Measurements from ENCODE around the gene DNAJC30.
A peak's percentile ranks its signal among the peaks of the same experiment; 100 is the strongest.
"Not testable (repeated sequence)": the region's sequence is repeated elsewhere in the genome, so short reads cannot be mapped to it uniquely, and the experiment has no call there.

The DNAJC30 gene

GRCh38 chr7:73683056-73683787 is at the start of gene DNAJC30, which contains the start of gene BUD23:
Gene DNAJC30 (minus strand): TSS chr7:73683453. CDS start chr7:73683423, 30 bp downstream.
Gene BUD23 (plus strand): TSS chr7:73683597. CDS start chr7:73683626, 29 bp downstream.
- DNase-seq (ENCODE audit: low read depth in 4 of 4, low spot score in 1 of 4) = peak; percentile 95 to 99 (median 98)

- no peak for DNase-seq (ENCODE audit: low read depth in 4 of 4, low spot score in 1 of 4)
Measured at GRCh38 chr7:73732397-73732796, 49.1 kb upstream of the DNAJC30 start.

- DNase-seq (ENCODE audit: low read depth in 4 of 4, low spot score in 1 of 4) = no peak
Measured at GRCh38 chr7:73730485-73730884, 47.2 kb upstream of the DNAJC30 start.

- no peak for DNase-seq (ENCODE audit: low read depth in 4 of 4, low spot score in 1 of 4)
Measured at GRCh38 chr7:73728551-73728950, 45.3 kb upstream of the DNAJC30 start.

- DNase-seq (ENCODE audit: low read depth in 4 of 4, low spot score in 1 of 4) = no peak
Measured at GRCh38 chr7:73727952-73728351, 44.7 kb upstream of the DNAJC30 start.

GRCh38 chr7:73726083-73726466 is 42.8 kb upstream of the DNAJC30 start:
- DNase-seq (ENCODE audit: low read depth in 4 of 4, low spot score in 1 of 4) = no peak

GRCh38 chr7:73723813-73724212 is 40.6 kb upstream of the DNAJC30 start:
- DNase-seq (ENCODE audit: low read depth in 4 of 4, low spot score in 1 of 4) = no peak

GRCh38 chr7:73722785-73723184 is 39.5 kb upstream of the DNAJC30 start:
- no peak for DNase-seq (ENCODE audit: low read depth in 4 of 4, low spot score in 1 of 4)

GRCh38 chr7:73722182-73722581 is 38.9 kb upstream of the DNAJC30 start:
- DNase-seq (ENCODE audit: low read depth in 4 of 4, low spot score in 1 of 4) = not testable (repeated sequence)

- no peak for DNase-seq (ENCODE audit: low read depth in 4 of 4, low spot score in 1 of 4)
Measured at GRCh38 chr7:73721377-73721817, 38.1 kb upstream of the DNAJC30 start.

GRCh38 chr7:73720443-73720842 is 37.2 kb upstream of the DNAJC30 start:
- DNase-seq (ENCODE audit: low read depth in 4 of 4, low spot score in 1 of 4) = not testable (repeated sequence)

- DNase-seq (ENCODE audit: low read depth in 4 of 4, low spot score in 1 of 4) = no peak
Measured at GRCh38 chr7:73719806-73720169, 36.5 kb upstream of the DNAJC30 start.

- DNase-seq (ENCODE audit: low read depth in 4 of 4, low spot score in 1 of 4) = peak in 3 of 4 experiments; percentile 52 to 57 (median 54)
Measured at GRCh38 chr7:73718905-73719805, 35.9 kb upstream of the DNAJC30 start, which contains the start of gene STX1A. Gene STX1A (minus strand): TSS chr7:73719669. CDS start chr7:73719631, 38 bp downstream.

- no peak for DNase-seq (ENCODE audit: low read depth in 4 of 4, low spot score in 1 of 4)
Measured at GRCh38 chr7:73718438-73718881, 35.2 kb upstream of the DNAJC30 start.

- DNase-seq (ENCODE audit: low read depth in 4 of 4, low spot score in 1 of 4) = peak; percentile 46 to 72 (median 60)
Measured at GRCh38 chr7:73717991-73718405, 34.7 kb upstream of the DNAJC30 start.

GRCh38 chr7:73717025-73717807 is 34.0 kb upstream of the DNAJC30 start:
- no peak for DNase-seq (ENCODE audit: low read depth in 4 of 4, low spot score in 1 of 4)

- no peak for DNase-seq (ENCODE audit: low read depth in 4 of 4, low spot score in 1 of 4)
Measured at GRCh38 chr7:73716318-73716890, 33.2 kb upstream of the DNAJC30 start.

GRCh38 chr7:73715648-73716317 is 32.5 kb upstream of the DNAJC30 start:
- peak in 3 of 4 experiments; percentile 34 to 71 (median 51) for DNase-seq (ENCODE audit: low read depth in 4 of 4, low spot score in 1 of 4)

- not testable (repeated sequence) for DNase-seq (ENCODE audit: low read depth in 4 of 4, low spot score in 1 of 4)
Measured at GRCh38 chr7:73713319-73713718, 30.1 kb upstream of the DNAJC30 start.

GRCh38 chr7:73712773-73713172 is 29.5 kb upstream of the DNAJC30 start:
- no peak for DNase-seq (ENCODE audit: low read depth in 4 of 4, low spot score in 1 of 4)

Data from stimulated activated CD4-positive, alpha-beta T cell treated with anti-CD3 and anti-CD28 coated beads, Interleukin-1b, Interleukin-23, amount 100 ng/mL, for 24 hours (primary cell).